Esophagus squamous epithelium (tissue), 4 donors: ENCODE data around the gene COL15A1.

Experiments used
- CTCF ChIP-seq, 6 experiments: fragments of 450-650 bp in 4 of 6; fragments of 200-600 bp in 2 of 6; sonication (generic) in 2 of 6; IDR thresholded peaks; one replicate each; pipeline ENCODE4 v1.5.1; 2016 to 2019; ENCODE audit warnings: antibody characterized with exemption in 6 of 6, mild to moderate bottlenecking in 4 of 6, moderate library complexity in 4 of 6
- POLR2A ChIP-seq, 4 donors: fragments of 450-650 bp; IDR thresholded peaks; one replicate each; pipeline ENCODE4 v1.6.1; 2017; ENCODE audit warnings: antibody characterized with exemption in 4 of 4, mild to moderate bottlenecking in 4 of 4, moderate library complexity in 3 of 4

DNA sequence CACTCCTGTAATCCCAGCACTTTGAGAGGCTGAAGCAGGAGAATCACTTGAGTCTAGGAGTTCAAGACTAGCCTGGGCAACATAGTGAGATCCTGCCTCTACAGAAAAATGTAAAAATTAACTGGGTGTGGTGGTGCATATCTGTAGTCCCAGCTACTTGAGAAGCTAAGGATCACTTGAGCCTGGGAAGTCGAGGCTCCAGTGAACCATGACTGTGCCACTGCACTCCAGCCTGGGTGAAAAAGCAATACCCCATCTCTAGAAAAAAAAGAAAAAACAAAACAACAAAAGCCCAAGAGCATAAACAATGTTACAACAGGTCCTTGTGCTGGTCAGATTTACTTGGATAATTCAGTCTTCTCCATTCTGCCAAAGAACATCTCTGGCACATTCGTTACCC is 116.9 kb downstream of the COL15A1 start:
- TF ChIP-seq CTCF (IDR thresholded peaks at IDR 0.05) (no peak), POLR2A (IDR thresholded peaks at IDR 0.05) (no peak)
